Fibroblast of villous mesenchyme (primary cell): ENCODE results near the gene CFLAR. TPM values are rescaled to one million over a fixed set of nuclear protein-coding genes. Genes with fewer than 3 reads are reported as not detected.
"Not testable (repeated sequence)": the region's sequence is repeated elsewhere in the genome, so short reads cannot be mapped to it uniquely, and the experiment has no call there.

Source experiments
- DNase-seq: peaks from one replicate; pipeline ENCODE4 v3.0.0-alpha.2; 2010; ENCODE audit warnings: low read depth
- H3K4me3 ChIP-seq: 2 replicates; pipeline ENCODE4 v1.5.1; 2011; ENCODE audit warnings: low read depth, mild to moderate bottlenecking, low read length
- total RNA-seq: library from RNA; depleted of rRNA; stranded (reverse); fragments of >200 nt; gene quantifications from 2 replicates; pipeline ENCODE4 v1.2.3, GENCODE V29; 2012
- TF ChIP-seq, protein P1 (sequence below): IDR thresholded peaks from 2 replicates; pipeline ENCODE4 v1.5.1; 2012; ENCODE audit warnings: low read depth, mild to moderate bottlenecking, low read length; ENCODE audit not compliant: insufficient read depth

CFLAR gene
- total RNA-seq, 1 donor, result 143 TPM

DNA sequence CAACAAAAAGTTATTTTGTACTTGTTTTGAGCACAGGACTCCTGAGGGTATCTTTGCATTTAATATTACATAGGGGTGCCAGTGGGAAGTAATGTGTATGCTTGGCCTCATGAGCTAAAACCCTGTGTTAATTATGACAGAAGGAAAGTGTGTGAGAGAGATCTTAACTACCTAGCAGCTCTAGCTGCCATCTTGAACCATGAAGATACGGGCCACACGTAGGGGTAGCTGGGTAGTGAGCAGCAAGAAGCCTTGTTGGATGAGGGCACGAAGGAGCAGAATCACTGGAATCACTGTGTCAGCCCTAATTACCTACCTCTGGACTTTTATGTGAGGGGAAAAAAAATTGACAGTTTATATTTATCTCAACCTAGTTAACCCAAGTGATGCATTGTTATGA is 51.6 kb downstream of the CFLAR start:
- no peak overlapping the region for H3K4me3 ChIP-seq
- TF ChIP-seq, protein P1, sequence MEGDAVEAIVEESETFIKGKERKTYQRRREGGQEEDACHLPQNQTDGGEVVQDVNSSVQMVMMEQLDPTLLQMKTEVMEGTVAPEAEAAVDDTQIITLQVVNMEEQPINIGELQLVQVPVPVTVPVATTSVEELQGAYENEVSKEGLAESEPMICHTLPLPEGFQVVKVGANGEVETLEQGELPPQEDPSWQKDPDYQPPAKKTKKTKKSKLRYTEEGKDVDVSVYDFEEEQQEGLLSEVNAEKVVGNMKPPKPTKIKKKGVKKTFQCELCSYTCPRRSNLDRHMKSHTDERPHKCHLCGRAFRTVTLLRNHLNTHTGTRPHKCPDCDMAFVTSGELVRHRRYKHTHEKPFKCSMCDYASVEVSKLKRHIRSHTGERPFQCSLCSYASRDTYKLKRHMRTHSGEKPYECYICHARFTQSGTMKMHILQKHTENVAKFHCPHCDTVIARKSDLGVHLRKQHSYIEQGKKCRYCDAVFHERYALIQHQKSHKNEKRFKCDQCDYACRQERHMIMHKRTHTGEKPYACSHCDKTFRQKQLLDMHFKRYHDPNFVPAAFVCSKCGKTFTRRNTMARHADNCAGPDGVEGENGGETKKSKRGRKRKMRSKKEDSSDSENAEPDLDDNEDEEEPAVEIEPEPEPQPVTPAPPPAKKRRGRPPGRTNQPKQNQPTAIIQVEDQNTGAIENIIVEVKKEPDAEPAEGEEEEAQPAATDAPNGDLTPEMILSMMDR, result no peak
- no peak for DNase-seq

- H3K4me3 ChIP-seq, result not testable (repeated sequence)
Observed at GRCh38 chr2:201168496-201168895, 52.5 kb downstream of the CFLAR start.

DNA sequence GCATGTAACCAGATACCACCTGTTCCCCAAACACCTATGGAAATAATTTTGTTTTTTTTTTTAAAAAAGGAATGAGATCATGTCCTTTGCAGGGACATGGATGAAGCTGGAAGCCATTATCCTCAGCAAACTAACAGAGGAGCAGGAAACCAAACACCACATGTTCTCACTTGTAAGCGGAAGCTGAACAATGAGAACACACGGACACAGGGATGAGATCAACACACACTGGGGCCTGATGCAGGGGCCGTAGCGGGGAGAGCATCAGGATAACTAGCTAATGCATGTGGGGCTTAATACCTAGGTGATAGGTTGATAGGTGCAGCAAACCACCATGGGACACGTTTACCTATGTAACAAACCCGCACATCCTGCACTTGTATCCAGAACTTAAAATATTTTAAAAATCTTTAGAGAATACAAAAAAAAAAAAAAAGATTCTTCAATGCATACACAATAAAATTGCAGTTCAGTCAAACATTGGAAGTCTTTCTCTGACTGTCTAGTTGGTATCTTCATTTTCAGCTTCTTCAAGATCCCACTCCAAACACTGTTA is 55.4 kb downstream of the CFLAR start:
- no peak for DNase-seq
- TF ChIP-seq, protein P1, result no peak
- no peak overlapping the region for H3K4me3 ChIP-seq

More at GRCh38 chr2:201168496-201168895, 52.5 kb downstream of the CFLAR start:
- not testable (repeated sequence) for DNase-seq

- TF ChIP-seq, protein P1, result no peak
- DNase-seq, result peak; percentile 56
- no peak overlapping the region for H3K4me3 ChIP-seq
Observed at GRCh38 chr2:201172279-201172678, 56.3 kb downstream of the CFLAR start.

- H3K4me3 ChIP-seq, result no peak overlapping the region
- no peak for DNase-seq
- TF ChIP-seq, protein P1, result no peak
Observed at GRCh38 chr2:201174687-201175086, 58.7 kb downstream of the CFLAR start.

GRCh38 chr2:201176081-201176481 is 60.1 kb downstream of the CFLAR start:
- no peak overlapping the region for H3K4me3 ChIP-seq
- TF ChIP-seq, protein P1, result no peak
- DNase-seq, result no peak

GRCh38 chr2:201180010-201180409 is 64.0 kb downstream of the CFLAR start:
- DNase-seq, result no peak
- no peak overlapping the region for H3K4me3 ChIP-seq
- TF ChIP-seq, protein P1, result no peak
